WERI-Rb-1 (cell line): ENCODE measurements around the gene TES.

Experiments
- DNase-seq: peaks from one replicate; pipeline ENCODE4 v3.0.0-alpha.2; 2020
- H3K27ac ChIP-seq: fragments of 250-450 bp; sonication (Bioruptor Pico); 2 replicates; pipeline ENCODE4 v1.5.1; 2020; ENCODE audit warnings: mild to moderate bottlenecking, moderate library complexity
- H3K27me3 ChIP-seq: fragments of 250-450 bp; sonication (Bioruptor Pico); 2 replicates; pipeline ENCODE4 v1.5.1; 2021; ENCODE audit warnings: mild to moderate bottlenecking, low read depth, moderate library complexity; ENCODE audit not compliant: insufficient read depth, severe bottlenecking
- H3K36me3 ChIP-seq: fragments of 250-450 bp; sonication (Bioruptor Pico); 2 replicates; pipeline ENCODE4 v1.5.1; 2020; ENCODE audit warnings: mild to moderate bottlenecking, moderate library complexity
- H3K4me3 ChIP-seq: 2 replicates; pipeline ENCODE4 v1.5.1; 2011; ENCODE audit warnings: low read depth, mild to moderate bottlenecking, control low read depth, low read length
- H3K9me3 ChIP-seq: fragments of 250-450 bp; sonication (Bioruptor Pico); 2 replicates; pipeline ENCODE4 v1.5.1; 2021; ENCODE audit warnings: mild to moderate bottlenecking, moderate library complexity; ENCODE audit not compliant: severe bottlenecking
- CTCF ChIP-seq: IDR thresholded peaks from 2 replicates; pipeline ENCODE4 v1.5.1; 2011; ENCODE audit warnings: low read depth, mild to moderate bottlenecking, control low read depth, inconsistent platforms, low read length

The TES gene

DNA sequence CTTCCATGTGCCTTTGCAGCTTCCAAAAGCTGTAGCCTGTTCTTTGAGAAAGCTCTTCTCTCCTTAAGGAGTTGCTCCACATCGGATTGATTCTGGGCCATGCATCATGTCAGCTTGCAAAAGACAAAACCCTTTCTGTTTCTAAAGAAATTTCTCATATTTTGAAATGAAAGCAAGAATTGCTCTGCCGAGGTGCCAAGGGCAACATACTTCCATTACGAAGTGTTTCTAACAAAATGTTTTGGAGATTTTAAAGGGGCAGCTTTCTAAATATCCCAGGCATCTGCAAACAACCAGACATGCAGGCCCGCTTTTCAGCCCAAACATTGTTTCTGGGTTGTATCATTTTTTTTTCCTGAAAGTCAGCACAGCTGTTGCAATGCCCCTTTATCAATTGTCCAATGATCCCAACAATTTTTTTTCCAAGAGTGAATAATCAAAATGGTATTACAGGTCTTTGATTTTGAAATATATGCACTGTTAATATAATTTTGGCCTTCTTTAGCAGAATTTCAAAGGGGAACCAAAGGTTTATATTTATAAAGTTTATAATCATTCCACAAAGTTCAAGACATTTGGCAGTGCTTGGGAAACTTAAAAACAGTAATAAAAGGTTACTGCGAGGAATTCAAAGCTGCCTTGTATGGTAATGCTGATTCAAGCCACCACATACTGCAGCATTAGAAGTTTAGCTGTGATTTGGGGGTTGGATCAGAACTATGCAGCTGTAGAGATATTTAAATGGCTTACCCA is 61.0 kb downstream of the TES start:
- H3K27ac ChIP-seq, result no peak overlapping the region
- no peaks in the 10 kb centered on the region for H3K9me3 ChIP-seq
- H3K4me3 ChIP-seq, result no peak overlapping the region
- H3K27me3 ChIP-seq, result peaks cover 22% of the 10 kb centered on the region
- H3K36me3 ChIP-seq, result no peaks in the 10 kb centered on the region
- no peak for TF ChIP-seq CTCF
- no peak for DNase-seq

DNA sequence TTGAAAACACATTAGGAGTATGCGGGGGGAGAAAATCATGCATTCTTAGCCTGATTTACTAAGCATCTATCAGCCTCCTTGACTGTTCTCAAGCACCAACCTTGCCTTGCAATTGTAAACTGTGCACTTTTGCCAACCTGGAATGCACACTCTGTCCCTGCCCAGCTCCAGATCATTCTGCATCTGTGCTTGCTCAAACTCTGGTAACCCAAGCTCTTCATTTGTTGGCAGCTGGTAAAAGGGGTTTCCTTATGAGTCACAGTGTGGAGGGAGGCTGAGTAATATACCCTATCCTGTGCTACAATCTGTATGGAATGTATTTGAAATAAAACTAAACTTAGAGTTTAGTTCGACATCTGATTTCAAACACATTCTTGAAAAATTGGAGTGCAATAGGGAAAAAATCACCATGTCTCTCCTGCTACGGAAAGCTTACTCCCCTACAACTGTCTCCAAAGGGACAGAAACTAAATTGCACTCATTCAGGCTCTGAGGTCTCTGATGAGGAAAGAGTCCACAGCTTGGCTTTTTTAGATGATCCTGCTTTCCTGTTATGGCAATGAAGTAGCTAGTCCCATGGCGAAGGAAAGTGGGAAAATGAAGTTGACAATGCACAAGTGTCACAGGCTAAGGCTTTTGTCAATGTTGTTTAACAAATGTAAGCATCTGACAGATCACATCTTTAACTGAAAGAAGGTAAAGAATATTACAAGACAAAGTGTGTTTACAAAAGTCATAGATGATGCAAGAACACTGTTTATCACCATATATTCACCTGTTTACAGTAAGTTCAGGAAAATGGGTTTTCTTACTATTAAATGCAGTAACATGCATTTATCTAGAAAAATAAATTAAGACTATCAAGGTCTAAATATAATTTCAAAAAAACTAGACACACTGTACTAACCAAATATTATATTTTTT is 61.9 kb downstream of the TES start:
- no peaks in the 10 kb centered on the region for H3K9me3 ChIP-seq
- no peak overlapping the region for H3K4me3 ChIP-seq
- peaks cover 24% of the 10 kb centered on the region for H3K27me3 ChIP-seq
- DNase-seq, result no peak
- H3K27ac ChIP-seq, result no peak overlapping the region
- no peak for TF ChIP-seq CTCF
- no peaks in the 10 kb centered on the region for H3K36me3 ChIP-seq

- no peak for DNase-seq
- H3K36me3 ChIP-seq, result no peaks in the 10 kb centered on the region
- peaks cover 22% of the 10 kb centered on the region for H3K27me3 ChIP-seq
- H3K27ac ChIP-seq, result no peak overlapping the region
- TF ChIP-seq CTCF, result no peak
- no peaks in the 10 kb centered on the region for H3K9me3 ChIP-seq
- no peak overlapping the region for H3K4me3 ChIP-seq
These were observed 63.1 kb downstream of the TES start for GRCh38 chr7:116273283-116273917.

- H3K36me3 ChIP-seq, result no peaks in the 10 kb centered on the region
- DNase-seq, result no peak
- H3K9me3 ChIP-seq, result no peaks in the 10 kb centered on the region
- no peak for TF ChIP-seq CTCF
- H3K4me3 ChIP-seq, result no peak overlapping the region
- no peak overlapping the region for H3K27ac ChIP-seq
- H3K27me3 ChIP-seq, result peaks cover 22% of the 10 kb centered on the region
These were observed 63.6 kb downstream of the TES start for GRCh38 chr7:116273918-116274301.

DNA sequence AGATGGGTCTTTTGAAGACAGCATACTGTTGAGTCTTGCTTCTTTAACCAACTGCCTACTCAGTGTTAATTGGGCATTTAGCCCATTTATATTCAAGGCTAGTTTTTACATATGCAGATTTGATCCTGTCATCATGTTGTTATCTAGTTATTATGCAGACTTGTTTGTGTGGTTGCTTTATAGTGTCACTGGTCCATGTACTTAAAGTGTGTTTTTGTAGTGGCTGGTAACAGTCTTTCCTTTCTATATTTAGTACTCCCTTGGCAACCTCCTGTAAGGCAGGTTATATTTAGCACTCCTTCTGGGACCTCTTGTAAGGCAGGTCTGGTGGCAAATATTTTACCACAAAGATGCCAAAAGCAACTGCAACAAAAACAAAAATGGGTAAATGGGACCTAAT is 66.7 kb downstream of the TES start:
- peaks cover 15% of the 10 kb centered on the region for H3K27me3 ChIP-seq
- no peak for TF ChIP-seq CTCF
- no peak overlapping the region for H3K27ac ChIP-seq
- no peaks in the 10 kb centered on the region for H3K36me3 ChIP-seq
- no peaks in the 10 kb centered on the region for H3K9me3 ChIP-seq
- no peak for DNase-seq
- no peak overlapping the region for H3K4me3 ChIP-seq
